Ecto neural progenitor cell (in vitro differentiated cells): ENCODE data around the gene YPEL3.
A peak's percentile ranks its signal among the peaks of the same experiment; 100 is the strongest.
"Not testable (repeated sequence)": the region's sequence is repeated elsewhere in the genome, so short reads cannot be mapped to it uniquely, and the experiment has no call there.

Experiments
- DNase-seq: peaks from one replicate; pipeline ENCODE4 v3.0.0-alpha.2; 2018; ENCODE audit warnings: low spot score

Gene YPEL3

GRCh38 chr16:30096105-30096861 is at the start of gene YPEL3:
TSS of gene YPEL3 (minus strand) at chr16:30096213. CDS start at chr16:30095482, 731 bp downstream.
- peak; percentile 96 for DNase-seq

- no peak for DNase-seq
Observed at GRCh38 chr16:30145657-30146056, 49.6 kb upstream of the YPEL3 start.

GRCh38 chr16:30144917-30145316 is 48.9 kb upstream of the YPEL3 start:
- DNase-seq = no peak

- DNase-seq = no peak
Observed at GRCh38 chr16:30144017-30144416, 48.0 kb upstream of the YPEL3 start.

GRCh38 chr16:30143347-30143702 is 47.3 kb upstream of the YPEL3 start:
- no peak for DNase-seq

- DNase-seq = no peak
Observed at GRCh38 chr16:30142672-30143346, 46.8 kb upstream of the YPEL3 start.

- no peak for DNase-seq
Observed at GRCh38 chr16:30141750-30142149, 45.7 kb upstream of the YPEL3 start.

GRCh38 chr16:30139583-30140481 is 43.8 kb upstream of the YPEL3 start:
- no peak for DNase-seq

GRCh38 chr16:30137897-30138296 is 41.9 kb upstream of the YPEL3 start:
- no peak for DNase-seq

GRCh38 chr16:30136971-30137605 is 41.1 kb upstream of the YPEL3 start:
- no peak for DNase-seq

GRCh38 chr16:30132591-30132990 is 36.6 kb upstream of the YPEL3 start:
- DNase-seq = no peak

GRCh38 chr16:30131869-30132475 is 36.0 kb upstream of the YPEL3 start:
- DNase-seq = no peak

GRCh38 chr16:30127993-30128392 is 32.0 kb upstream of the YPEL3 start:
- DNase-seq = no peak

GRCh38 chr16:30125690-30126089 is 29.7 kb upstream of the YPEL3 start:
- DNase-seq = not testable (repeated sequence)

- no peak for DNase-seq
Observed at GRCh38 chr16:30124985-30125379, 29.0 kb upstream of the YPEL3 start.

- DNase-seq = no peak
Observed at GRCh38 chr16:30122604-30123160, 26.7 kb upstream of the YPEL3 start.

- no peak for DNase-seq
Observed at GRCh38 chr16:30121741-30122571, 25.9 kb upstream of the YPEL3 start.

GRCh38 chr16:30120340-30121105 is 24.5 kb upstream of the YPEL3 start:
- no peak for DNase-seq

GRCh38 chr16:30119428-30119827 is 23.4 kb upstream of the YPEL3 start:
- DNase-seq = no peak

GRCh38 chr16:30117768-30118167 is 21.8 kb upstream of the YPEL3 start:
- no peak for DNase-seq
